Measurements from ENCODE around the gene WDR5B. TPM values are rescaled to one million over a fixed set of nuclear protein-coding genes. Genes with fewer than 3 reads are reported as not detected.

Gene WDR5B
- total and polyA plus RNA-seq, 7 donors: 1.2 to 6.5 (median 2.5) TPM

GRCh38 chr3:122364490-122364889 is 51.4 kb downstream of the WDR5B start:
- H3K4me1 ChIP-seq: no peaks in the 10 kb centered on the region
- no peak for DNase-seq
- H3K4me3 ChIP-seq: no peak overlapping the region
- no peak for ATAC-seq
- H3K27me3 ChIP-seq (ENCODE audit: insufficient read depth in 3 of 3, low read length in 2 of 3): no peaks in the 10 kb centered on the region
- 75 to 95% (median 94%) methylated on average over 2 of the region's 2 CpGs for WGBS, 3 donors
- H3K27ac ChIP-seq: no peak overlapping the region
- H3K9me3 ChIP-seq: no peaks in the 10 kb centered on the region
- intact Hi-C loops (cut with DNase I): no loop called here
- H3K36me3 ChIP-seq (ENCODE audit: insufficient read depth in 1 of 2, low read depth in 1 of 2): peaks cover 9 to 94% of the 10 kb centered on the region in 2 donors
- no peak for TF ChIP-seq CTCF (IDR thresholded peaks at IDR 0.05)

Other genes starting within 250 kb of the WDR5B start
- gene CASR, start 232.4 kb downstream of the WDR5B start, total RNA-seq: under 1 TPM in 1 of 4 donors, not detected in 3; 0.02 TPM
- gene CASR, start 232.4 kb downstream of the WDR5B start, polyA plus RNA-seq: not detected
- gene CSTA, start 90.8 kb downstream of the WDR5B start, total RNA-seq: under 1 TPM; 0.40 to 0.84 (median 0.81) TPM
- 1 to 10 TPM in 2 of 3 donors, under 1 TPM in 1; 0.67 to 3.3 (median 2.1) TPM for gene CSTA, start 90.8 kb downstream of the WDR5B start, polyA plus RNA-seq
- 10 to 100 TPM; 34.9 to 50.3 (median 35.5) TPM for gene MIX23, start 32.8 kb downstream of the WDR5B start, total RNA-seq
- 100 to 1,000 TPM in 1 of 3 donors, 10 to 100 TPM in 2; 70.1 to 134 (median 79.2) TPM for gene MIX23, start 32.8 kb downstream of the WDR5B start, polyA plus RNA-seq
- 10 to 100 TPM; 42.4 to 98.4 (median 60.0) TPM for gene FAM162A, start 31.9 kb downstream of the WDR5B start, total RNA-seq
- gene FAM162A, start 31.9 kb downstream of the WDR5B start, polyA plus RNA-seq: 100 to 1,000 TPM in 1 of 3 donors, 10 to 100 TPM in 2; 36.0 to 127 (median 94.4) TPM
- 100 to 1,000 TPM; 180 to 263 (median 233) TPM for gene KPNA1, start 98.9 kb upstream of the WDR5B start, total RNA-seq
- 100 to 1,000 TPM in 1 of 3 donors, 10 to 100 TPM in 2; 39.5 to 125 (median 49.8) TPM for gene KPNA1, start 98.9 kb upstream of the WDR5B start, polyA plus RNA-seq
- 10 to 100 TPM in 3 of 4 donors, 1 to 10 TPM in 1; 8.9 to 18.9 (median 12.6) TPM for gene PARP9, start 148.2 kb upstream of the WDR5B start, total RNA-seq
- 10 to 100 TPM in 1 of 3 donors, 1 to 10 TPM in 2; 6.5 to 12.3 (median 7.8) TPM for gene PARP9, start 148.2 kb upstream of the WDR5B start, polyA plus RNA-seq
- gene DTX3L, start 148.3 kb upstream of the WDR5B start, total RNA-seq: 10 to 100 TPM; 11.5 to 26.6 (median 12.2) TPM
- gene DTX3L, start 148.3 kb upstream of the WDR5B start, polyA plus RNA-seq: 1 to 10 TPM; 3.1 to 9.8 (median 3.5) TPM
- 1 to 10 TPM in 1 of 4 donors, under 1 TPM in 3; 0.18 to 1.0 (median 0.73) TPM for gene PARP15, start 161.6 kb upstream of the WDR5B start, total RNA-seq
- under 1 TPM; 0.11 to 0.34 (median 0.25) TPM for gene PARP15, start 161.6 kb upstream of the WDR5B start, polyA plus RNA-seq

Measured in psoas muscle (tissue), 8 donors.